CD14-positive monocyte (primary cell): ENCODE results near the gene P2RX2. TPM values are rescaled to one million over a fixed set of nuclear protein-coding genes. Genes with fewer than 3 reads are reported as not detected.

Source experiments
- DNase-seq, 3 donors: peaks; one replicate each; pipeline ENCODE4 v3.0.0-alpha.2; 2011 to 2022
- H2AFZ ChIP-seq: 2 replicates; pipeline ENCODE4 v1.6.0; 2012; ENCODE audit warnings: mild to moderate bottlenecking, low read depth, low read length, inconsistent platforms; ENCODE audit not compliant: insufficient read depth, poor library complexity, severe bottlenecking
- H3K27ac ChIP-seq, 2 donors: 1 replicate in 1 of 2; 2 replicates in 1 of 2; pipeline ENCODE4 v1.5.1; 2012 to 2013; ENCODE audit warnings: low read length in 2 of 2, control low read depth in 1 of 2, inconsistent platforms in 1 of 2, low read depth in 1 of 2, mild to moderate bottlenecking in 1 of 2
- H3K27me3 ChIP-seq, 2 donors: one replicate each; pipeline versions ENCODE4 v1.6.0 to v1.6.1; 2011 to 2013; ENCODE audit warnings: low read length in 2 of 2; ENCODE audit not compliant: control insufficient read depth in 2 of 2, insufficient read depth in 2 of 2
- H3K36me3 ChIP-seq, 2 donors: replicated peaks in 1 of 2; 1 replicate in 1 of 2; 2 replicates in 1 of 2; pipeline versions ENCODE4 v1.5.1 to v1.6.1; 2012 to 2013; ENCODE audit warnings: low read length in 2 of 2, control low read depth in 1 of 2, inconsistent platforms in 1 of 2, mild to moderate bottlenecking in 1 of 2; ENCODE audit not compliant: insufficient read depth in 2 of 2, control insufficient read depth in 1 of 2
- H3K4me1 ChIP-seq, 2 donors: 1 replicate in 1 of 2; 2 replicates in 1 of 2; pipeline versions ENCODE4 v1.5.1 to v1.6.1; 2012 to 2013; ENCODE audit warnings: low read length in 2 of 2, control low read depth in 1 of 2, inconsistent platforms in 1 of 2, mild to moderate bottlenecking in 1 of 2, moderate library complexity in 1 of 2; ENCODE audit not compliant: insufficient read depth in 2 of 2, control insufficient read depth in 1 of 2
- H3K4me2 ChIP-seq: replicated peaks from 2 replicates; pipeline ENCODE3; 2012; ENCODE audit warnings: low read length, moderate library complexity, mild to moderate bottlenecking; ENCODE audit not compliant: poor library complexity, severe bottlenecking; ENCODE audit errors: extremely low read depth
- H3K4me3 ChIP-seq, 3 experiments: fragments of 200-600 bp in 1 of 3; sonication (generic) in 1 of 3; replicated peaks in 1 of 3; 1 replicate in 2 of 3; 2 replicates in 1 of 3; pipeline ENCODE4 v1.5.1; 2011 to 2013; ENCODE audit warnings: low read length in 3 of 3, mild to moderate bottlenecking in 3 of 3, control low read depth in 2 of 3, low read depth in 2 of 3, inconsistent platforms in 1 of 3, moderate library complexity in 1 of 3
- H3K79me2 ChIP-seq: 2 replicates; pipeline ENCODE4 v1.6.0; 2012; ENCODE audit warnings: mild to moderate bottlenecking, control low read depth, inconsistent platforms, low read length, moderate library complexity; ENCODE audit not compliant: insufficient read depth
- H3K9ac ChIP-seq: 2 replicates; pipeline ENCODE4 v1.6.0; 2017; ENCODE audit warnings: low read length, mild to moderate bottlenecking; ENCODE audit not compliant: insufficient read depth, poor library complexity, severe bottlenecking
- H3K9me3 ChIP-seq, 2 donors: replicated peaks in 1 of 2; 1 replicate in 1 of 2; 2 replicates in 1 of 2; pipeline versions ENCODE4 v1.5.1 to v1.6.1; 2012 to 2013; ENCODE audit warnings: low read length in 2 of 2, control low read depth in 1 of 2; ENCODE audit not compliant: control insufficient read depth in 1 of 2, insufficient read depth in 1 of 2
- H4K20me1 ChIP-seq: 2 replicates; pipeline ENCODE4 v1.6.0; 2012; ENCODE audit warnings: mild to moderate bottlenecking, low read length, control low read depth, moderate library complexity; ENCODE audit not compliant: insufficient read depth
- H3K27ac Mint-ChIP-seq, 7 donors: one replicate each; pipeline ENCODE4 v1.8.0; 2020; ENCODE audit warnings: mild to moderate bottlenecking in 7 of 7, mixed read lengths in 7 of 7, moderate library complexity in 6 of 7, inconsistent platforms in 2 of 7
- H3K27me3 Mint-ChIP-seq, 3 donors: one replicate each; pipeline ENCODE4 v1.8.0; 2021 to 2022; ENCODE audit warnings: low read depth in 3 of 3, mild to moderate bottlenecking in 3 of 3, mixed read lengths in 3 of 3, moderate library complexity in 3 of 3, inconsistent platforms in 1 of 3
- H3K36me3 Mint-ChIP-seq, 2 donors: one replicate each; pipeline ENCODE4 v1.8.0; 2020; ENCODE audit warnings: mixed read lengths in 2 of 2, inconsistent platforms in 1 of 2, mild to moderate bottlenecking in 1 of 2
- H3K4me1 Mint-ChIP-seq: one replicate; pipeline ENCODE4 v1.8.0; 2020; ENCODE audit warnings: mild to moderate bottlenecking, mixed read lengths
- H3K4me3 Mint-ChIP-seq, 2 donors: one replicate each; pipeline ENCODE4 v1.8.0; 2020; ENCODE audit warnings: mild to moderate bottlenecking in 2 of 2, mixed read lengths in 2 of 2, moderate library complexity in 1 of 2
- H3K9me3 Mint-ChIP-seq, 7 donors: one replicate each; pipeline ENCODE4 v1.8.0; 2020 to 2022; ENCODE audit warnings: mixed read lengths in 7 of 7, mild to moderate bottlenecking in 6 of 7, moderate library complexity in 6 of 7, inconsistent platforms in 2 of 7
- WGBS: methylation state at CpG from one replicate; pipeline ENCODE4 v1.1.5; 2013; ENCODE audit warnings: missing lambda C conversion rate; ENCODE audit not compliant: insufficient coverage; 5-methylcytosine and 5-hydroxymethylcytosine counted together
- intact Hi-C, 2 donors: fragments of 100-400 bp; cut with micrococcal nuclease; formaldehyde crosslinking; loops; one replicate each; pipeline versions ENCODE4 v1.15.0 to v1.15.1; 2023
- polyA plus RNA-seq, 3 donors: library from polyadenylated mRNA; depleted of rRNA in 1 of 3; unstranded in 2 of 3; stranded (reverse) in 1 of 3; fragments of 300-500 nt in 2 of 3; fragments of >200 nt in 1 of 3; fragmentation: Illumina TruSeq in 2 of 3; gene quantifications; 1 replicate in 2 of 3; 2 replicates in 1 of 3; pipeline ENCODE4 v1.2.3, GENCODE V29; 2012 to 2021
- TF ChIP-seq, protein P1 (sequence below): fragments of 200-600 bp; IDR thresholded peaks from one replicate; pipeline ENCODE4 v1.8.0; 2022; ENCODE audit warnings: antibody characterized with exemption, mild to moderate bottlenecking

Gene P2RX2
- polyA plus RNA-seq, 3 donors = not detected

DNA sequence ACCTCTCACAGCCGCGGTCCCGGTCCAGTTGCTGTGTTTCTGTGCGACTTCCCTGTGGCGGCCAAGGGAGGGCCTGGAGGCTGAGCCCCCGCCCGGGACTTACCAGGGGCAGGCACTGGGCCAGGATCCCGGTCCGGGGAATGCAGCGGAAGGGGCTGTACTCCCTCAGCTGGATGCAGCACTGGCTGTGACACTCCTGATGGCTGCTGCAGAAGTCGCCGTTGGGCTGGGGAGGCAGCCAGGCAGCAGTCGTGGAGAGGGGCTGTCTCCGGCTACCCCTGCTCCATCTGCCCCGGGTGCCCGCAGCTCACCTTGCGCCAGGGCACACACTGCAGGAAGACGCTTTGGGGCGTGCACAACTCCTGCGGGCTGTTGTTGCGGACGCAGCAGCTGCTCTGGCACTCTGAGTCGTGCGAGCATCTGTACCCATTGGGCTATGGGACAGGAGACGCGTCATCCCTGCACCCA lies 14.4 kb upstream of the P2RX2 start:
- Histone ChIP-seq H2AFZ (no peak overlapping the region), H3K4me2 (no peak overlapping the region), H3K9me3 (no peaks in the 10 kb centered on the region), H3K9ac (no peak overlapping the region), H3K4me3 (no peak overlapping the region), H4K20me1 (no peaks in the 10 kb centered on the region), H3K4me1 (peaks cover 7 to 12% of the 10 kb centered on the region in 2 donors), H3K27me3 (peaks cover 4 to 75% of the 10 kb centered on the region in 2 donors), H3K27ac (no peak overlapping the region), H3K79me2 (no peaks in the 10 kb centered on the region), H3K36me3 (no peaks in the 10 kb centered on the region)
- peak overlapping the region in 1 of 2 donors; percentile 70 for H3K4me3 Mint-ChIP-seq
- no peaks in the 10 kb centered on the region for H3K36me3 Mint-ChIP-seq
- TF ChIP-seq, protein P1, sequence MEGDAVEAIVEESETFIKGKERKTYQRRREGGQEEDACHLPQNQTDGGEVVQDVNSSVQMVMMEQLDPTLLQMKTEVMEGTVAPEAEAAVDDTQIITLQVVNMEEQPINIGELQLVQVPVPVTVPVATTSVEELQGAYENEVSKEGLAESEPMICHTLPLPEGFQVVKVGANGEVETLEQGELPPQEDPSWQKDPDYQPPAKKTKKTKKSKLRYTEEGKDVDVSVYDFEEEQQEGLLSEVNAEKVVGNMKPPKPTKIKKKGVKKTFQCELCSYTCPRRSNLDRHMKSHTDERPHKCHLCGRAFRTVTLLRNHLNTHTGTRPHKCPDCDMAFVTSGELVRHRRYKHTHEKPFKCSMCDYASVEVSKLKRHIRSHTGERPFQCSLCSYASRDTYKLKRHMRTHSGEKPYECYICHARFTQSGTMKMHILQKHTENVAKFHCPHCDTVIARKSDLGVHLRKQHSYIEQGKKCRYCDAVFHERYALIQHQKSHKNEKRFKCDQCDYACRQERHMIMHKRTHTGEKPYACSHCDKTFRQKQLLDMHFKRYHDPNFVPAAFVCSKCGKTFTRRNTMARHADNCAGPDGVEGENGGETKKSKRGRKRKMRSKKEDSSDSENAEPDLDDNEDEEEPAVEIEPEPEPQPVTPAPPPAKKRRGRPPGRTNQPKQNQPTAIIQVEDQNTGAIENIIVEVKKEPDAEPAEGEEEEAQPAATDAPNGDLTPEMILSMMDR = no peak
- peaks cover 0 to 19% (median 4%) of the 10 kb centered on the region in 7 donors for H3K9me3 Mint-ChIP-seq
- no peak overlapping the region for H3K27ac Mint-ChIP-seq
- peaks cover 76 to 96% (median 76%) of the 10 kb centered on the region in 3 donors for H3K27me3 Mint-ChIP-seq
- intact Hi-C loops = no loop called here
- DNase-seq = no peak
- WGBS = 25% methylated on average over 18 of the region's 26 CpGs
- peaks cover 12% of the 10 kb centered on the region for H3K4me1 Mint-ChIP-seq

DNA sequence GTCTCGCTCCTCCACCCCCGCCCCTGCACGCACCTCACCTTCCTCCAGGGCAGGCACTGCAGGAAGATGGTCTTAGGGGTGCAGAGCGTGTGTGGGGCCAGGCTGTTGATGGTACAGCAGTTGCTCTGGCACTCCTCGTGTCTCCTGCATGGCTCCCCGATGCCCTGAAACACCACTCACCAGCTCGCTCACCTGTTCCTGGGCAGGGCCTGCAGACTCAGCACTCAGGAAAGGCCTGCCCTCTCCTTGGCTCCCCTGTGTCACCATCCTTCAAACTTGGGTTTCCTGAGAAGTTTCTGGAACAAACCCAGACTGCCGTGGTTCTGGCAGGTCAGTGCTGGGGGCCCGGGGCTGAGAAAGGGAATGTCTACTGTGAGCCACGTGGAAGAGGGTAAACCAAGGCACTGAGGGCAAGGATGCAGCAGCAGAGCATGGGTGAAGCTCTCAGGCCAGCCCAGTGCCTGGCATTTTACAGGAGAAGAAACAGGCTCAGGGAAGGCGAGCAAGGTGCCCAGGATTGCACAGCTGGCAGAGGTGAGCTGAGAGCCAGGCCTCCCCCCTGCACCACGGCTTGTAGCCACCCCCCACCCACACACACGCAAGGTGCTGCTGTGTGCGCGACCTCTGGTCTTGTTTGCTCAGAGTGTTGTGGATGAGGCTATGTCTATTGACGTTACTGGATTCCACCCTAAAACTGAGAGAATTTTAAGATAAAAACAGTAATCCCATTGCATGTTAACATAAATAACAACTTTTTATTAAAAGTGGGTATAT lies 13.7 kb upstream of the P2RX2 start:
- no peak for DNase-seq
- Histone ChIP-seq H3K27ac (no peak overlapping the region), H3K9ac (no peak overlapping the region), H3K9me3 (no peaks in the 10 kb centered on the region), H4K20me1 (no peaks in the 10 kb centered on the region), H3K4me1 (peaks cover 7 to 12% of the 10 kb centered on the region in 2 donors), H3K36me3 (no peaks in the 10 kb centered on the region), H3K4me3 (no peak overlapping the region), H3K4me2 (no peak overlapping the region), H3K79me2 (no peaks in the 10 kb centered on the region), H3K27me3 (peaks cover 6 to 77% of the 10 kb centered on the region in 2 donors), H2AFZ (no peak overlapping the region)
- 45% methylated on average over 7 of the region's 16 CpGs for WGBS
- H3K9me3 Mint-ChIP-seq = peaks cover 0 to 15% (median 2%) of the 10 kb centered on the region in 7 donors
- TF ChIP-seq, protein P1 = no peak
- H3K27ac Mint-ChIP-seq = no peak overlapping the region
- intact Hi-C loops = no loop called here
- H3K36me3 Mint-ChIP-seq = no peaks in the 10 kb centered on the region
- H3K4me1 Mint-ChIP-seq = peaks cover 11% of the 10 kb centered on the region
- H3K27me3 Mint-ChIP-seq = peaks cover 75 to 96% (median 76%) of the 10 kb centered on the region in 3 donors
- peak overlapping the region in 1 of 2 donors; percentile 70 for H3K4me3 Mint-ChIP-seq
